ENCODE results near the gene CRELD2.
"Not testable (repeated sequence)": the region's sequence is repeated elsewhere in the genome, so short reads cannot be mapped to it uniquely, and the experiment has no call there.

CRELD2 gene

GRCh38 chr22:49944399-49944891 lies 26.0 kb downstream of the CRELD2 start:
- Histone ChIP-seq H3K4me3 (ENCODE audit: low read depth in 1 of 2, low read length in 2 of 2) (no peak overlapping the region), H3K4me1 (ENCODE audit: insufficient read depth, low read length) (no peaks in the 10 kb centered on the region)

GRCh38 chr22:49945042-49945794 lies 26.8 kb downstream of the CRELD2 start:
- H4K20me1 ChIP-seq (ENCODE audit: insufficient read depth, low read length); H3K79me2 ChIP-seq (ENCODE audit: insufficient read depth, low read length); ATAC-seq (ENCODE audit: insufficient read depth, low read depth); H3K27ac ChIP-seq (ENCODE audit: low read length); H3K4me3 ChIP-seq (ENCODE audit: low read depth in 1 of 2, low read length in 2 of 2); H3K9ac ChIP-seq (ENCODE audit: low read depth, low read length); H3K4me2 ChIP-seq (ENCODE audit: insufficient read depth, low read length); H3K4me1 ChIP-seq (ENCODE audit: insufficient read depth, low read length); H3K27me3 ChIP-seq (ENCODE audit: insufficient read depth, low read length, poor library complexity); H3K36me3 ChIP-seq (ENCODE audit: insufficient read depth, low read length); H2AFZ ChIP-seq (ENCODE audit: low read depth, low read length); H3K9me3 ChIP-seq (ENCODE audit: insufficient read depth, low read length, severe bottlenecking): not testable (repeated sequence)
- DNase-seq = peak; percentile 68

More at GRCh38 chr22:49944399-49944891, 26.0 kb downstream of the CRELD2 start:
- no peak overlapping the region for H2AFZ ChIP-seq (ENCODE audit: low read depth, low read length)
- no peaks in the 10 kb centered on the region for H3K36me3 ChIP-seq (ENCODE audit: insufficient read depth, low read length)
- no peaks in the 10 kb centered on the region for H3K79me2 ChIP-seq (ENCODE audit: insufficient read depth, low read length)
- H3K27ac ChIP-seq (ENCODE audit: low read length) = no peak overlapping the region
- TF ChIP-seq EZH2 (IDR thresholded peaks at IDR 0.05; ENCODE audit: borderline replicate concordance, low read depth, low read length, severe bottlenecking) = no peak
- TF ChIP-seq CTCF (IDR thresholded peaks at IDR 0.05; ENCODE audit: borderline replicate concordance, extremely low read depth, low read length, poor library complexity, severe bottlenecking) = no peak
- peaks cover 6% of the 10 kb centered on the region for H3K9me3 ChIP-seq (ENCODE audit: insufficient read depth, low read length, severe bottlenecking)
- no peak for ATAC-seq (ENCODE audit: insufficient read depth, low read depth)
- no peaks in the 10 kb centered on the region for H3K27me3 ChIP-seq (ENCODE audit: insufficient read depth, low read length, poor library complexity)
- DNase-seq = no peak
- no peak overlapping the region for H3K9ac ChIP-seq (ENCODE audit: low read depth, low read length)
- H3K4me2 ChIP-seq (ENCODE audit: insufficient read depth, low read length) = no peak overlapping the region
- H4K20me1 ChIP-seq (ENCODE audit: insufficient read depth, low read length) = no peaks in the 10 kb centered on the region; the same call in 1 of the 2 replicates

GRCh38 chr22:49946612-49947295 lies 28.3 kb downstream of the CRELD2 start:
- no peaks in the 10 kb centered on the region for H3K4me1 ChIP-seq (ENCODE audit: insufficient read depth, low read length)
- H3K79me2 ChIP-seq (ENCODE audit: insufficient read depth, low read length) = no peaks in the 10 kb centered on the region
- no peaks in the 10 kb centered on the region; the same call in 1 of the 2 replicates for H4K20me1 ChIP-seq (ENCODE audit: insufficient read depth, low read length)
- H2AFZ ChIP-seq (ENCODE audit: low read depth, low read length) = no peak overlapping the region
- ATAC-seq (ENCODE audit: insufficient read depth, low read depth) (no peak), DNase-seq (no peak)
- no peak overlapping the region for H3K27ac ChIP-seq (ENCODE audit: low read length)
- H3K9me3 ChIP-seq (ENCODE audit: insufficient read depth, low read length, severe bottlenecking) = no peaks in the 10 kb centered on the region
- no peak overlapping the region for H3K4me3 ChIP-seq (ENCODE audit: low read depth in 1 of 2, low read length in 2 of 2)
- TF ChIP-seq CTCF (IDR thresholded peaks at IDR 0.05; ENCODE audit: borderline replicate concordance, extremely low read depth, low read length, poor library complexity, severe bottlenecking) (no peak), EZH2 (IDR thresholded peaks at IDR 0.05; ENCODE audit: borderline replicate concordance, low read depth, low read length, severe bottlenecking) (no peak)
- no peaks in the 10 kb centered on the region for H3K27me3 ChIP-seq (ENCODE audit: insufficient read depth, low read length, poor library complexity)
- H3K4me2 ChIP-seq (ENCODE audit: insufficient read depth, low read length) = no peak overlapping the region
- H3K9ac ChIP-seq (ENCODE audit: low read depth, low read length) = no peak overlapping the region
- no peaks in the 10 kb centered on the region for H3K36me3 ChIP-seq (ENCODE audit: insufficient read depth, low read length)

- no peak for ATAC-seq (ENCODE audit: insufficient read depth, low read depth)
- H3K4me1 ChIP-seq (ENCODE audit: insufficient read depth, low read length) = no peaks in the 10 kb centered on the region
- no peak overlapping the region for H2AFZ ChIP-seq (ENCODE audit: low read depth, low read length)
- no peaks in the 10 kb centered on the region; the same call in 1 of the 2 replicates for H4K20me1 ChIP-seq (ENCODE audit: insufficient read depth, low read length)
- no peak overlapping the region for H3K27ac ChIP-seq (ENCODE audit: low read length)
- no peak overlapping the region for H3K4me2 ChIP-seq (ENCODE audit: insufficient read depth, low read length)
- H3K27me3 ChIP-seq (ENCODE audit: insufficient read depth, low read length, poor library complexity) = no peaks in the 10 kb centered on the region
- H3K79me2 ChIP-seq (ENCODE audit: insufficient read depth, low read length) = no peaks in the 10 kb centered on the region
- H3K36me3 ChIP-seq (ENCODE audit: insufficient read depth, low read length) = no peaks in the 10 kb centered on the region
- DNase-seq = no peak
- TF ChIP-seq EZH2 (IDR thresholded peaks at IDR 0.05; ENCODE audit: borderline replicate concordance, low read depth, low read length, severe bottlenecking) = no peak
- no peak for TF ChIP-seq CTCF (IDR thresholded peaks at IDR 0.05; ENCODE audit: borderline replicate concordance, extremely low read depth, low read length, poor library complexity, severe bottlenecking)
- no peak overlapping the region for H3K9ac ChIP-seq (ENCODE audit: low read depth, low read length)
- H3K9me3 ChIP-seq (ENCODE audit: insufficient read depth, low read length, severe bottlenecking) = no peaks in the 10 kb centered on the region
- no peak overlapping the region for H3K4me3 ChIP-seq (ENCODE audit: low read depth in 1 of 2, low read length in 2 of 2)
These were observed 28.8 kb downstream of the CRELD2 start for GRCh38 chr22:49947296-49947622.
